CD14-positive monocyte (primary cell): Measurements from ENCODE around the gene ZNF503. TPM values are rescaled to one million over a fixed set of nuclear protein-coding genes. Genes with fewer than 3 reads are reported as not detected.

ENCODE experiments used
- DNase-seq, 3 donors: peaks; one replicate each; pipeline ENCODE4 v3.0.0-alpha.2; 2011 to 2022
- H2AFZ ChIP-seq: 2 replicates; pipeline ENCODE4 v1.6.0; 2012; ENCODE audit warnings: mild to moderate bottlenecking, low read depth, low read length, inconsistent platforms; ENCODE audit not compliant: insufficient read depth, poor library complexity, severe bottlenecking
- H3K27ac ChIP-seq, 2 donors: 1 replicate in 1 of 2; 2 replicates in 1 of 2; pipeline ENCODE4 v1.5.1; 2012 to 2013; ENCODE audit warnings: low read length in 2 of 2, control low read depth in 1 of 2, inconsistent platforms in 1 of 2, low read depth in 1 of 2, mild to moderate bottlenecking in 1 of 2
- H3K27me3 ChIP-seq, 2 donors: one replicate each; pipeline versions ENCODE4 v1.6.0 to v1.6.1; 2011 to 2013; ENCODE audit warnings: low read length in 2 of 2; ENCODE audit not compliant: control insufficient read depth in 2 of 2, insufficient read depth in 2 of 2
- H3K36me3 ChIP-seq, 2 donors: replicated peaks in 1 of 2; 1 replicate in 1 of 2; 2 replicates in 1 of 2; pipeline versions ENCODE4 v1.5.1 to v1.6.1; 2012 to 2013; ENCODE audit warnings: low read length in 2 of 2, control low read depth in 1 of 2, inconsistent platforms in 1 of 2, mild to moderate bottlenecking in 1 of 2; ENCODE audit not compliant: insufficient read depth in 2 of 2, control insufficient read depth in 1 of 2
- H3K4me1 ChIP-seq, 2 donors: 1 replicate in 1 of 2; 2 replicates in 1 of 2; pipeline versions ENCODE4 v1.5.1 to v1.6.1; 2012 to 2013; ENCODE audit warnings: low read length in 2 of 2, control low read depth in 1 of 2, inconsistent platforms in 1 of 2, mild to moderate bottlenecking in 1 of 2, moderate library complexity in 1 of 2; ENCODE audit not compliant: insufficient read depth in 2 of 2, control insufficient read depth in 1 of 2
- H3K4me2 ChIP-seq: replicated peaks from 2 replicates; pipeline ENCODE3; 2012; ENCODE audit warnings: low read length, moderate library complexity, mild to moderate bottlenecking; ENCODE audit not compliant: poor library complexity, severe bottlenecking; ENCODE audit errors: extremely low read depth
- H3K4me3 ChIP-seq, 3 experiments: fragments of 200-600 bp in 1 of 3; sonication (generic) in 1 of 3; replicated peaks in 1 of 3; 1 replicate in 2 of 3; 2 replicates in 1 of 3; pipeline ENCODE4 v1.5.1; 2011 to 2013; ENCODE audit warnings: low read length in 3 of 3, mild to moderate bottlenecking in 3 of 3, control low read depth in 2 of 3, low read depth in 2 of 3, inconsistent platforms in 1 of 3, moderate library complexity in 1 of 3
- H3K79me2 ChIP-seq: 2 replicates; pipeline ENCODE4 v1.6.0; 2012; ENCODE audit warnings: mild to moderate bottlenecking, control low read depth, inconsistent platforms, low read length, moderate library complexity; ENCODE audit not compliant: insufficient read depth
- H3K9ac ChIP-seq: 2 replicates; pipeline ENCODE4 v1.6.0; 2017; ENCODE audit warnings: low read length, mild to moderate bottlenecking; ENCODE audit not compliant: insufficient read depth, poor library complexity, severe bottlenecking
- H3K9me3 ChIP-seq, 2 donors: replicated peaks in 1 of 2; 1 replicate in 1 of 2; 2 replicates in 1 of 2; pipeline versions ENCODE4 v1.5.1 to v1.6.1; 2012 to 2013; ENCODE audit warnings: low read length in 2 of 2, control low read depth in 1 of 2; ENCODE audit not compliant: control insufficient read depth in 1 of 2, insufficient read depth in 1 of 2
- H4K20me1 ChIP-seq: 2 replicates; pipeline ENCODE4 v1.6.0; 2012; ENCODE audit warnings: mild to moderate bottlenecking, low read length, control low read depth, moderate library complexity; ENCODE audit not compliant: insufficient read depth
- H3K27ac Mint-ChIP-seq, 7 donors: one replicate each; pipeline ENCODE4 v1.8.0; 2020; ENCODE audit warnings: mild to moderate bottlenecking in 7 of 7, mixed read lengths in 7 of 7, moderate library complexity in 6 of 7, inconsistent platforms in 2 of 7
- H3K27me3 Mint-ChIP-seq, 3 donors: one replicate each; pipeline ENCODE4 v1.8.0; 2021 to 2022; ENCODE audit warnings: low read depth in 3 of 3, mild to moderate bottlenecking in 3 of 3, mixed read lengths in 3 of 3, moderate library complexity in 3 of 3, inconsistent platforms in 1 of 3
- H3K36me3 Mint-ChIP-seq, 2 donors: one replicate each; pipeline ENCODE4 v1.8.0; 2020; ENCODE audit warnings: mixed read lengths in 2 of 2, inconsistent platforms in 1 of 2, mild to moderate bottlenecking in 1 of 2
- H3K4me1 Mint-ChIP-seq: one replicate; pipeline ENCODE4 v1.8.0; 2020; ENCODE audit warnings: mild to moderate bottlenecking, mixed read lengths
- H3K4me3 Mint-ChIP-seq, 2 donors: one replicate each; pipeline ENCODE4 v1.8.0; 2020; ENCODE audit warnings: mild to moderate bottlenecking in 2 of 2, mixed read lengths in 2 of 2, moderate library complexity in 1 of 2
- H3K9me3 Mint-ChIP-seq, 7 donors: one replicate each; pipeline ENCODE4 v1.8.0; 2020 to 2022; ENCODE audit warnings: mixed read lengths in 7 of 7, mild to moderate bottlenecking in 6 of 7, moderate library complexity in 6 of 7, inconsistent platforms in 2 of 7
- WGBS: methylation state at CpG from one replicate; pipeline ENCODE4 v1.1.5; 2013; ENCODE audit warnings: missing lambda C conversion rate; ENCODE audit not compliant: insufficient coverage; 5-methylcytosine and 5-hydroxymethylcytosine counted together
- intact Hi-C, 2 donors: fragments of 100-400 bp; cut with micrococcal nuclease; formaldehyde crosslinking; loops; one replicate each; pipeline versions ENCODE4 v1.15.0 to v1.15.1; 2023
- polyA plus RNA-seq, 3 donors: library from polyadenylated mRNA; depleted of rRNA in 1 of 3; unstranded in 2 of 3; stranded (reverse) in 1 of 3; fragments of 300-500 nt in 2 of 3; fragments of >200 nt in 1 of 3; fragmentation: Illumina TruSeq in 2 of 3; gene quantifications; 1 replicate in 2 of 3; 2 replicates in 1 of 3; pipeline ENCODE4 v1.2.3, GENCODE V29; 2012 to 2021
- TF ChIP-seq, protein P1 (sequence below): fragments of 200-600 bp; IDR thresholded peaks from one replicate; pipeline ENCODE4 v1.8.0; 2022; ENCODE audit warnings: antibody characterized with exemption, mild to moderate bottlenecking

Gene ZNF503
- polyA plus RNA-seq, 3 donors, result 0.65 to 7.2 (median 1.3) TPM

DNA sequence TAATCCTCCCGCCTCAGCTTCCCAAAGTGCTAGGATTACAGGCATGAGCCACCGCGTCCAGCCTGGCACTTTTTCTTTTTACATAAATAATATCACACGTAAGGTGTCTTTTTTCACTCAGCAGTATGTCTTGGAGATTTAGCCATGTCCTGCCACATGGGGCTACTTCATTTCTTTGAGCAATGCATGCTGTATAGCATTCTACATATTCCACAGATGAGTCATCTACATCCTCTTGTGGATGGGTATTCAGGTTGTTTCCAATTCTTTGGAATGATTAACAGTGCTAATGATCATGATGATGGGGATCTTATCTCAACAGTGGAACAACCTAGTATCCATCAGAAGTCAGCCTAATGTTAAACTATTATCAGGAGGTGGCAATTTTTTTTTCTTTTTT lies 50.8 kb downstream of the ZNF503 start:
- Mint-ChIP-seq H3K4me3 (no peak overlapping the region), H3K27me3 (peaks cover 2 to 13% (median 10%) of the 10 kb centered on the region in 3 donors), H3K36me3 (no peaks in the 10 kb centered on the region), H3K9me3 (peaks cover 3 to 13% (median 6%) of the 10 kb centered on the region in 7 donors), H3K27ac (no peak overlapping the region), H3K4me1 (no peaks in the 10 kb centered on the region)
- no peaks in the 10 kb centered on the region for H3K27me3 ChIP-seq
- no peaks in the 10 kb centered on the region for H3K4me1 ChIP-seq
- H3K4me2 ChIP-seq, result no peak overlapping the region
- intact Hi-C loops, result no loop called here
- no peaks in the 10 kb centered on the region for H3K79me2 ChIP-seq
- no peak overlapping the region for H3K27ac ChIP-seq
- H3K9ac ChIP-seq, result no peak overlapping the region
- TF ChIP-seq, protein P1, sequence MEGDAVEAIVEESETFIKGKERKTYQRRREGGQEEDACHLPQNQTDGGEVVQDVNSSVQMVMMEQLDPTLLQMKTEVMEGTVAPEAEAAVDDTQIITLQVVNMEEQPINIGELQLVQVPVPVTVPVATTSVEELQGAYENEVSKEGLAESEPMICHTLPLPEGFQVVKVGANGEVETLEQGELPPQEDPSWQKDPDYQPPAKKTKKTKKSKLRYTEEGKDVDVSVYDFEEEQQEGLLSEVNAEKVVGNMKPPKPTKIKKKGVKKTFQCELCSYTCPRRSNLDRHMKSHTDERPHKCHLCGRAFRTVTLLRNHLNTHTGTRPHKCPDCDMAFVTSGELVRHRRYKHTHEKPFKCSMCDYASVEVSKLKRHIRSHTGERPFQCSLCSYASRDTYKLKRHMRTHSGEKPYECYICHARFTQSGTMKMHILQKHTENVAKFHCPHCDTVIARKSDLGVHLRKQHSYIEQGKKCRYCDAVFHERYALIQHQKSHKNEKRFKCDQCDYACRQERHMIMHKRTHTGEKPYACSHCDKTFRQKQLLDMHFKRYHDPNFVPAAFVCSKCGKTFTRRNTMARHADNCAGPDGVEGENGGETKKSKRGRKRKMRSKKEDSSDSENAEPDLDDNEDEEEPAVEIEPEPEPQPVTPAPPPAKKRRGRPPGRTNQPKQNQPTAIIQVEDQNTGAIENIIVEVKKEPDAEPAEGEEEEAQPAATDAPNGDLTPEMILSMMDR, result no peak
- peaks cover 5 to 9% of the 10 kb centered on the region in 2 donors for H3K9me3 ChIP-seq
- H3K36me3 ChIP-seq, result no peaks in the 10 kb centered on the region
- DNase-seq, result no peak
- 94% methylated on average over 3 of the region's 4 CpGs for WGBS
- no peak overlapping the region for H3K4me3 ChIP-seq
- no peak overlapping the region for H2AFZ ChIP-seq
- no peaks in the 10 kb centered on the region for H4K20me1 ChIP-seq

Other genes with a start within 250 kb of the ZNF503 start
- gene VDAC2, start 191.0 kb downstream of the ZNF503 start, polyA plus RNA-seq, result 100 to 1,000 TPM in 2 of 3 donors, 10 to 100 TPM in 1; 71.2 to 154 (median 139) TPM
- 10 to 100 TPM; 15.6 to 16.5 (median 16.1) TPM for gene COMTD1, start 165.8 kb downstream of the ZNF503 start, polyA plus RNA-seq
- 10 to 100 TPM; 39.8 to 59.6 (median 56.4) TPM for gene LRMDA, start 29.9 kb upstream of the ZNF503 start, polyA plus RNA-seq